ENCODE results near the gene CCDC69. TPM values are rescaled to one million over a fixed set of nuclear protein-coding genes. Genes with fewer than 3 reads are reported as not detected.
"Not testable (repeated sequence)": the region's sequence is repeated elsewhere in the genome, so short reads cannot be mapped to it uniquely, and the experiment has no call there.

CCDC69 gene
- total RNA-seq, 1 experiment from 2014 or later: 2.8 TPM

DNA sequence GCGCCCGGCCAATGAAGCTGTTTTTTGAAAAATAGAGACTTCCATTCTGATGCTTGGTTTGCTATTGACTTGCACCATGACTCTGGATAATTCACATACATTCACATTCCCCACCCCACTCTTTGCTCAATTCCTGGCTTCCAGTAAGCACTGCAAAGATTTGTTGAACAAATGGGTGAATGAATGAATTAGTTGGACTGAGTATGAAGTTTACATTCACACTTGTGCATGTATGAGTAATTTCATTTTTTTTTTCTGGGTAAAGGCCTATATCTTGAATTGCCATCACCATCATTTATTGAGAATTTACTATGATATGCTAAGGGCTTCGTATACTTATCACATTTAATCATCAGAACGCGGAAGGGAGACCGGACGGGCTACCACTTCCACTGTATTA is 13.8 kb upstream of the CCDC69 start:
- Mint-ChIP-seq H3K4me3 (ENCODE audit: unreplicated experiment) (no peak overlapping the region), H3K9me3 (ENCODE audit: unreplicated experiment) (no peaks in the 10 kb centered on the region), H3K27ac (ENCODE audit: low read depth, unreplicated experiment) (no peak overlapping the region), H3K27me3 (ENCODE audit: insufficient read depth, unreplicated experiment) (no peaks in the 10 kb centered on the region), H3K4me1 (ENCODE audit: insufficient read depth, unreplicated experiment) (peaks cover 9% of the 10 kb centered on the region), H3K36me3 (ENCODE audit: insufficient read depth, unreplicated experiment) (no peaks in the 10 kb centered on the region)
- CTCF ChIA-PET: interaction anchor here (0.6 to 10.1 kb wide), 27 partner anchors 9 to 1930 kb away, joined by 3 to 338 read pairs (median 9); partner anchors contain the start of genes CCDC69 and GM2A
- no peak for DNase-seq (ENCODE audit: unreplicated experiment)
- intact Hi-C loops (cut with micrococcal nuclease): no loop called here
- POLR2A ChIA-PET: interaction anchor here (1.1 to 2.0 kb wide), 4 partner anchors 9 to 112 kb away, joined by 3 to 13 read pairs (median 7); partner anchors contain the start of genes CCDC69 and GM2A
- no TSS peak for BruUV-seq (replicated peaks)
- TF ChIP-seq, protein P1, sequence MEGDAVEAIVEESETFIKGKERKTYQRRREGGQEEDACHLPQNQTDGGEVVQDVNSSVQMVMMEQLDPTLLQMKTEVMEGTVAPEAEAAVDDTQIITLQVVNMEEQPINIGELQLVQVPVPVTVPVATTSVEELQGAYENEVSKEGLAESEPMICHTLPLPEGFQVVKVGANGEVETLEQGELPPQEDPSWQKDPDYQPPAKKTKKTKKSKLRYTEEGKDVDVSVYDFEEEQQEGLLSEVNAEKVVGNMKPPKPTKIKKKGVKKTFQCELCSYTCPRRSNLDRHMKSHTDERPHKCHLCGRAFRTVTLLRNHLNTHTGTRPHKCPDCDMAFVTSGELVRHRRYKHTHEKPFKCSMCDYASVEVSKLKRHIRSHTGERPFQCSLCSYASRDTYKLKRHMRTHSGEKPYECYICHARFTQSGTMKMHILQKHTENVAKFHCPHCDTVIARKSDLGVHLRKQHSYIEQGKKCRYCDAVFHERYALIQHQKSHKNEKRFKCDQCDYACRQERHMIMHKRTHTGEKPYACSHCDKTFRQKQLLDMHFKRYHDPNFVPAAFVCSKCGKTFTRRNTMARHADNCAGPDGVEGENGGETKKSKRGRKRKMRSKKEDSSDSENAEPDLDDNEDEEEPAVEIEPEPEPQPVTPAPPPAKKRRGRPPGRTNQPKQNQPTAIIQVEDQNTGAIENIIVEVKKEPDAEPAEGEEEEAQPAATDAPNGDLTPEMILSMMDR (IDR thresholded peaks at IDR 0.05; ENCODE audit: unreplicated experiment): no peak

DNA sequence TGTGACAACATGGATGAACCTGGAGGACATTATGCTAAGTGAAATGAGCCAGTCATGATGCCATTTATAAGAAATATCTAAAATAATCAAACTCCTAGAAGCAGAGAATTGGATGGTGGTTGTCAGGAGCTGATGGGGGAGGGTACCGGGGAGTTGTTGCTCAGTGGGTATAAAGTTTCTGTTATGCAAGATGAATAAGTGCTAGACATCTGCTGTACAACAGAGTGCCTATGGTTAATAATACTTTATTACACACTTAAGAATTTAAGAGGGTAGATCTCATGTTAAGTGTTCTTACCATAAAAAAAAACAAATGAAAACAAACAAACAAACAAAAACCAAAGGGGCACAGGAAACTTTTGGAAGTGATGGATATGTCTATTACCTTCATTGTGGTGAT is 13.0 kb upstream of the CCDC69 start:
- ChIA-PET CTCF (interaction anchor here (0.6 to 10.1 kb wide), 11 partner anchors 14 to 193 kb away, joined by 3 to 338 read pairs (median 14); partner anchors contain the start of gene CCDC69), POLR2A (interaction anchor here (0.7 to 1.7 kb wide), 4 partner anchors 8 to 26 kb away, joined by 3 to 4 read pairs (median 3); partner anchors contain the start of genes CCDC69 and GM2A)
- TF ChIP-seq, protein P1 (IDR thresholded peaks at IDR 0.05; ENCODE audit: unreplicated experiment): no peak
- H3K27me3 Mint-ChIP-seq (ENCODE audit: insufficient read depth, unreplicated experiment): no peaks in the 10 kb centered on the region
- no peak overlapping the region for H3K27ac Mint-ChIP-seq (ENCODE audit: low read depth, unreplicated experiment)
- peaks cover 9% of the 10 kb centered on the region for H3K4me1 Mint-ChIP-seq (ENCODE audit: insufficient read depth, unreplicated experiment)
- DNase-seq (ENCODE audit: unreplicated experiment): no peak
- BruUV-seq (replicated peaks): no TSS peak
- no peak overlapping the region for H3K4me3 Mint-ChIP-seq (ENCODE audit: unreplicated experiment)
- intact Hi-C loops (cut with micrococcal nuclease): no loop called here
- H3K9me3 Mint-ChIP-seq (ENCODE audit: unreplicated experiment): no peaks in the 10 kb centered on the region
- H3K36me3 Mint-ChIP-seq (ENCODE audit: insufficient read depth, unreplicated experiment): no peaks in the 10 kb centered on the region

DNA sequence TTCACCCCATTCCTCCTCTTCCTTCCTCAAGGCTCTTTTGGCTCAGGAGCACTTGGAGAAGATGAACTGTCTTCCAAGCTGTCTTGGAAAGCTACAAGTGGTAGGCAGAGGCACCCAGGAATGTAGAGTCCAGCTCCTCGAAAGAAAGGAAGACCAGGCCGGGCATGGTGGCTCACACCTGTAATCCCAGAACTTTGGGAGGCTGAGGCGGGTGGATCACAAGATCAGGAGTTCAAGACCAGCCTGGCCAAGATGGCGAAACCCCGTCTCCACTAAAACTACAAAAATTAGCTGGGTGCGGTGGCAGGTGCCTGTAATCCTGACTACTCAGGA is 11.3 kb upstream of the CCDC69 start:
- peak overlapping the region; percentile 32 for H3K27ac Mint-ChIP-seq (ENCODE audit: low read depth, unreplicated experiment)
- H3K4me3 Mint-ChIP-seq (ENCODE audit: unreplicated experiment); H3K27me3 Mint-ChIP-seq (ENCODE audit: insufficient read depth, unreplicated experiment); H3K9me3 Mint-ChIP-seq (ENCODE audit: unreplicated experiment); BruUV-seq (replicated peaks); H3K4me1 Mint-ChIP-seq (ENCODE audit: insufficient read depth, unreplicated experiment); intact Hi-C loops (cut with micrococcal nuclease); H3K36me3 Mint-ChIP-seq (ENCODE audit: insufficient read depth, unreplicated experiment); DNase-seq (ENCODE audit: unreplicated experiment): not testable (repeated sequence)
- ChIA-PET CTCF (interaction anchor here (0.6 to 10.1 kb wide), 11 partner anchors 15 to 269 kb away, joined by 3 to 338 read pairs (median 4); no protein-coding TSS in a partner anchor), POLR2A (interaction anchor here (0.8 to 2.6 kb wide), 3 partner anchors 12 to 18 kb away, joined by 3 to 22 read pairs (median 11); partner anchors contain the start of genes CCDC69 and GM2A)

DNA sequence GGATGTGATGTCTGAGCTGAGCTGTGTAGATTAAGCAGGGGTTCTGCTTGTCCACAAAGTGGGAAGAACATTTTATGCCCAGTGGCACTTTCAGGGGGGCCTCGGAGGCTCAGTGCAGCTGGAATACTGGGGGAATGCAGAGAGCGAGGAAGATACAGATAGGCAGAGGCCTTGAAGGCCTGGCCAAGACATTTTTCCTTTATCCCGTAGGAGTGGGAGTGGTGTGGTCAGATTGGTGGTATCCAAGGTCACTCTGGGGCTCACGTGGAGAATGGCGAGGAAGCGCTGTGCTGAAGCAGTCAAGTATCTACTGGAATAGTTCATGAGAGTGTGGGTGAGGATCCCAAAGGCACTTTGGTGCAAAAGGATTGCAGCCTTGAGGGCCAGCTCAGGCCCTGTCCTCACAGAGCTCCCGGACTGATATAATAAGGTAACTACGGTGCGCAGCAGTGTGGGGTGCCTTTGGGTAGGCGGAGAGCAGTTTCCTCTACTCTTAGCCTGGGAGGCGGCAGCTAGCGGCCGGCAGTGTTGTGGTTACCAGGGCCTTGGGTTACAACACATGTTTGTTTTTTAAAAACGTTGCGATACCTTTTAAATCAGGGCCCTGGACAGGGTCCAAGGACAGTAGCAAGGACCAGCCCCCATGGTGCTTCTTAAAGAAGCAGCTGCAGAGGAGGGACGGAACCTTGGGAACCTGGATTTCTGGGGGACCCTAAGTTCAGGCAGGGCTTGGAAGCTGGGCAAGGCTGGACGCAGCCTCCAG is 10.8 kb upstream of the CCDC69 start:
- Mint-ChIP-seq H3K9me3 (ENCODE audit: unreplicated experiment) (no peaks in the 10 kb centered on the region), H3K4me1 (ENCODE audit: insufficient read depth, unreplicated experiment) (peaks cover 9% of the 10 kb centered on the region), H3K4me3 (ENCODE audit: unreplicated experiment) (no peak overlapping the region), H3K27ac (ENCODE audit: low read depth, unreplicated experiment) (peak overlapping the region; percentile 32), H3K27me3 (ENCODE audit: insufficient read depth, unreplicated experiment) (no peaks in the 10 kb centered on the region), H3K36me3 (ENCODE audit: insufficient read depth, unreplicated experiment) (no peaks in the 10 kb centered on the region)
- BruUV-seq (replicated peaks): no TSS peak
- TF ChIP-seq, protein P1 (IDR thresholded peaks at IDR 0.05; ENCODE audit: unreplicated experiment): no peak
- POLR2A ChIA-PET: interaction anchor here (0.8 to 2.6 kb wide), 3 partner anchors 11 to 18 kb away, joined by 3 to 22 read pairs (median 11); partner anchors contain the start of genes CCDC69 and GM2A
- intact Hi-C loops (cut with micrococcal nuclease): loop anchor here (1.0 kb wide), 1 partner anchor 10 kb away; the partner anchor contains the start of gene CCDC69
- peak; percentile 96 for DNase-seq (ENCODE audit: unreplicated experiment)
- CTCF ChIA-PET: interaction anchor here (0.7 to 10.1 kb wide), 13 partner anchors 15 to 388 kb away, joined by 3 to 338 read pairs (median 4); no protein-coding TSS in a partner anchor
